HFF-Myc (cell line): ENCODE data around the gene LTO1.

Experiments
- DNase-seq: peaks from one replicate; pipeline ENCODE4 v3.0.0-alpha.2; 2011; ENCODE audit warnings: low read depth; ENCODE audit errors: extremely low read depth
- H3K4me3 ChIP-seq: replicated peaks from 2 replicates; pipeline ENCODE4 v1.5.1; 2011; ENCODE audit warnings: low read depth, mild to moderate bottlenecking, control low read depth, low read length
- CTCF ChIP-seq: IDR thresholded peaks from 2 replicates; pipeline ENCODE4 v1.5.1; 2012; ENCODE audit warnings: mild to moderate bottlenecking, low read depth, low read length, control low read depth; ENCODE audit errors: missing control alignments

The LTO1 gene

GRCh38 chr11:69657456-69657910, 17.7 kb downstream of the LTO1 start:
- H3K4me3 ChIP-seq: no peak overlapping the region
- DNase-seq: no peak
- TF ChIP-seq CTCF: no peak

- DNase-seq: no peak
- no peak for TF ChIP-seq CTCF
- no peak overlapping the region for H3K4me3 ChIP-seq
Observed at GRCh38 chr11:69656536-69657455, 18.4 kb downstream of the LTO1 start.

- no peak overlapping the region for H3K4me3 ChIP-seq
- TF ChIP-seq CTCF: no peak
- no peak for DNase-seq
Observed at GRCh38 chr11:69655479-69656428, 19.4 kb downstream of the LTO1 start.

GRCh38 chr11:69654660-69655478, 20.3 kb downstream of the LTO1 start:
- no peak for DNase-seq

GRCh38 chr11:69654001-69654659, 21.0 kb downstream of the LTO1 start:
- DNase-seq: no peak
- TF ChIP-seq CTCF: no peak
- no peak overlapping the region for H3K4me3 ChIP-seq

More at GRCh38 chr11:69654660-69655478, 20.3 kb downstream of the LTO1 start:
- TF ChIP-seq CTCF: no peak
- no peak overlapping the region for H3K4me3 ChIP-seq
